IMR-90 (cell line): ENCODE data around the gene PRR13. TPM values are rescaled to one million over a fixed set of nuclear protein-coding genes. Genes with fewer than 3 reads are reported as not detected.
"Not testable (repeated sequence)": the region's sequence is repeated elsewhere in the genome, so short reads cannot be mapped to it uniquely, and the experiment has no call there.

Experiments
- ATAC-seq: fragments of 200-7000 bp; cut with Tn5 transposase; 2 replicates; pipeline ENCODE4 v1.9.1; 2020; ENCODE audit warnings: low read depth, mild to moderate bottlenecking, moderate library complexity
- BruUV-seq: library from RNA; stranded (reverse); fragments of 400-500 nt; replicated peaks from 2 replicates; lab custom pipeline; 2021; lab: Mats Ljungman, UMichigan
- CTCF ChIA-PET: fragments of 300-600 bp; formaldehyde crosslinking; extraction: SDS; loops from one replicate; lab custom pipeline; 2021; ENCODE audit warnings: antibody characterized with exemption; lab: Yijun Ruan, JAX
- POLR2A ChIA-PET: fragments of 300-600 bp; sonication (Branson Sonifier 250); formaldehyde crosslinking; loops from one replicate; lab custom pipeline; 2022; ENCODE audit warnings: antibody characterized with exemption; ENCODE audit not compliant: unreplicated experiment; lab: Charles Lee
- DNase-seq: peaks from one replicate; pipeline ENCODE4 v3.0.0; 2013
- H2AFZ ChIP-seq: replicated peaks from 2 replicates; pipeline ENCODE3; 2013; ENCODE audit warnings: low read length, mild to moderate bottlenecking; ENCODE audit not compliant: poor library complexity
- H2AK5ac ChIP-seq: 2 replicates; pipeline ENCODE4 v1.6.1; 2013; ENCODE audit warnings: low read depth, low read length, inconsistent platforms
- H2AK9ac ChIP-seq: replicated peaks from 2 replicates; pipeline ENCODE3; 2013; ENCODE audit warnings: mild to moderate bottlenecking, low read depth, low read length, moderate library complexity; ENCODE audit not compliant: poor library complexity
- H2BK120ac ChIP-seq: 2 replicates; pipeline ENCODE4 v1.6.1; 2013; ENCODE audit warnings: low read depth, low read length, inconsistent platforms
- H2BK15ac ChIP-seq: 3 replicates; pipeline ENCODE4 v1.6.1; 2013; ENCODE audit warnings: low read depth, low read length, inconsistent platforms
- H2BK20ac ChIP-seq: 2 replicates; pipeline ENCODE4 v1.6.1; 2013; ENCODE audit warnings: low read depth, mild to moderate bottlenecking, inconsistent platforms, low read length, moderate library complexity
- H2BK5ac ChIP-seq: 2 replicates; pipeline ENCODE4 v1.6.1; 2013; ENCODE audit warnings: mild to moderate bottlenecking, low read depth, low read length, inconsistent platforms; ENCODE audit not compliant: poor library complexity, severe bottlenecking
- H3K14ac ChIP-seq: replicated peaks from 2 replicates; pipeline ENCODE4 v1.6.1; 2013; ENCODE audit warnings: low read depth, low read length, inconsistent platforms
- H3K18ac ChIP-seq: 2 replicates; pipeline ENCODE4 v1.6.1; 2013; ENCODE audit warnings: low read depth, low read length, control low read depth
- H3K23ac ChIP-seq: 2 replicates; pipeline ENCODE4 v1.6.1; 2013; ENCODE audit warnings: low read depth, low read length, inconsistent platforms
- H3K27ac ChIP-seq: 2 replicates; pipeline ENCODE4 v1.5.1; 2013; ENCODE audit warnings: mild to moderate bottlenecking, control low read depth, low read length; ENCODE audit not compliant: insufficient read depth
- H3K27me3 ChIP-seq: 2 replicates; pipeline ENCODE4 v1.6.1; 2013; ENCODE audit warnings: low read length; ENCODE audit not compliant: control insufficient read depth, insufficient read depth
- H3K36me3 ChIP-seq: 2 replicates; pipeline ENCODE4 v1.6.1; 2013; ENCODE audit warnings: low read length, mixed read lengths; ENCODE audit not compliant: control insufficient read depth, insufficient read depth
- H3K4ac ChIP-seq: 2 replicates; pipeline ENCODE4 v1.6.1; 2013; ENCODE audit warnings: low read depth, low read length, inconsistent platforms
- H3K4me1 ChIP-seq: 2 replicates; pipeline ENCODE4 v1.6.1; 2013; ENCODE audit warnings: low read length, mixed read lengths; ENCODE audit not compliant: control insufficient read depth, insufficient read depth
- H3K4me2 ChIP-seq: 2 replicates; pipeline ENCODE4 v1.6.1; 2013; ENCODE audit warnings: low read depth, mild to moderate bottlenecking, control low read depth, low read length, moderate library complexity
- H3K4me3 ChIP-seq: 2 replicates; pipeline ENCODE4 v1.5.1; 2013; ENCODE audit warnings: low read depth, mild to moderate bottlenecking, control low read depth, low read length, moderate library complexity; ENCODE audit not compliant: insufficient read depth
- H3K56ac ChIP-seq: 2 replicates; pipeline ENCODE4 v1.6.1; 2013; ENCODE audit warnings: low read length, inconsistent platforms; ENCODE audit not compliant: insufficient read depth; ENCODE audit errors: extremely low read depth
- H3K79me1 ChIP-seq, 2 experiments: 2 replicates each; pipeline ENCODE4 v1.6.1; 2013; ENCODE audit warnings: low read length in 2 of 2, inconsistent platforms in 1 of 2, low read depth in 1 of 2
- H3K9ac ChIP-seq: 2 replicates; pipeline ENCODE4 v1.6.1; 2013; ENCODE audit warnings: low read depth, low read length, control low read depth
- H3K9me1 ChIP-seq: 2 replicates; pipeline ENCODE4 v1.6.1; 2013; ENCODE audit warnings: low read length, inconsistent platforms; ENCODE audit not compliant: insufficient read depth
- H3K9me3 ChIP-seq: 2 replicates; pipeline ENCODE4 v1.6.1; 2013; ENCODE audit warnings: low read length; ENCODE audit not compliant: control insufficient read depth, insufficient read depth
- H4K20me1 ChIP-seq: 2 replicates; pipeline ENCODE4 v1.6.1; 2013; ENCODE audit warnings: low read length, inconsistent platforms; ENCODE audit not compliant: insufficient read depth
- H4K5ac ChIP-seq: 2 replicates; pipeline ENCODE4 v1.6.1; 2013; ENCODE audit warnings: mild to moderate bottlenecking, low read depth, low read length, control low read depth
- H4K8ac ChIP-seq, 2 experiments: 2 replicates each; pipeline ENCODE4 v1.6.1; 2013; ENCODE audit warnings: low read depth in 2 of 2, low read length in 2 of 2, control low read depth in 1 of 2, inconsistent platforms in 1 of 2
- H4K91ac ChIP-seq: 2 replicates; pipeline ENCODE4 v1.6.1; 2013; ENCODE audit warnings: low read depth, low read length, inconsistent platforms; ENCODE audit not compliant: insufficient read depth
- WGBS, 2 experiments: methylation state at CpG; one replicate each; pipeline versions ENCODE4 v1.1.5 to v1.1.7; 2013; ENCODE audit warnings: missing lambda C conversion rate in 2 of 2; ENCODE audit not compliant: insufficient read length in 1 of 2; ENCODE audit errors: extremely low coverage in 2 of 2; 5-methylcytosine and 5-hydroxymethylcytosine counted together
- dilution Hi-C: fragments of 300-500 bp; cut with HindIII; formaldehyde crosslinking; loops from one replicate; pipeline ENCODE4 v1.14.3; 2018; ENCODE audit warnings: low sequenced_read_pairs; ENCODE audit not compliant: unreplicated experiment
- in situ Hi-C: fragments of 300-500 bp; cut with MboI; formaldehyde crosslinking; loops from 3 replicates; pipeline ENCODE4 v1.14.3; 2019; ENCODE audit warnings: low sequenced_read_pairs, inconsistent platforms, mixed read lengths
- intact Hi-C: fragments of 100-400 bp; cut with micrococcal nuclease; formaldehyde crosslinking; loops from 2 replicates; pipeline ENCODE4 v1.10.0; 2022
- polyA plus RNA-seq, 3 experiments: library from polyadenylated mRNA; depleted of rRNA; stranded (reverse); fragments of >200 nt; gene quantifications; 2 replicates each; pipeline ENCODE4 v1.2.3, GENCODE V29; 2012; ENCODE audit warnings: low replicate concordance in 1 of 3
- total RNA-seq: library from RNA; depleted of rRNA; stranded (reverse); fragments of >200 nt; gene quantifications from 2 replicates; pipeline ENCODE4 v1.2.3, GENCODE V29; 2012

Gene PRR13
- total and polyA plus RNA-seq, 2 of the 4 experiments (the other 2 are of a cell fraction), result 25.5 to 114 TPM

DNA sequence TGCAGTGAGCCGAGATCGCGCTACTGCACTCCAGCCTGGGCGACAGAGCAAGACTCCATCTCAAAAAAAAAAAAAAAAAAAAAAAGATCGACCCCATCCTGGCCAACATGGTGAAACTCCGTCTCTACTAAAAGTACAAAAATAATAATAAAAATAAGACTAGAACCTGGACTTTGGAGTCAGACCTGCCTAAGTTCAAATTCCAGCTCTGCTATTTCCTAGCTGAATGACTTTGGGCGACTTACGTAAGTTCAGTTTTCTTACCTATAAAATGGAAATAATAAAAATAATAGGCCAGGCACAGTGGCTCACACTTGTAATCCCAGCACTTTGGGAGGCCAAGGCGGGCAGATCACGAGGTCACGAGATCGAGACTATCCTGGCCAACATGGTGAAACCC lies 19.3 kb upstream of the PRR13 start:
- H2BK15ac ChIP-seq, H2BK5ac ChIP-seq, H3K27ac ChIP-seq, H4K5ac ChIP-seq, DNase-seq, H3K36me3 ChIP-seq, intact Hi-C loops, H2AK5ac ChIP-seq, H3K4ac ChIP-seq, in situ Hi-C loops, H3K27me3 ChIP-seq, H4K20me1 ChIP-seq, H4K91ac ChIP-seq, H3K9me1 ChIP-seq, H3K14ac ChIP-seq, H2BK120ac ChIP-seq, H3K23ac ChIP-seq, ATAC-seq, H3K9ac ChIP-seq, H3K79me1 ChIP-seq, H2BK20ac ChIP-seq, H3K18ac ChIP-seq, H2AFZ ChIP-seq, BruUV-seq, H3K9me3 ChIP-seq, H3K4me1 ChIP-seq, dilution Hi-C loops, H3K4me3 ChIP-seq, H3K4me2 ChIP-seq, H4K8ac ChIP-seq, H2AK9ac ChIP-seq, H3K56ac ChIP-seq: not testable (repeated sequence)
- CTCF ChIA-PET, result interaction anchor here (0.6 to 3.8 kb wide), 3 partner anchors 35 to 338 kb away, joined by 4 to 40 read pairs (median 4); no protein-coding TSS in a partner anchor
- POLR2A ChIA-PET, result interaction anchor here (0.6 kb wide), 1 partner anchor 487 kb away, joined by 17 read pairs; no protein-coding TSS in a partner anchor
- 80% methylated on average over 2 of the region's 12 CpGs; no CpG with 5 or more reads in 1 of the 2 experiments for WGBS, 2 experiments
